GM12878 (cell line): ENCODE measurements around the gene RPUSD1. TPM values are rescaled to one million over a fixed set of nuclear protein-coding genes. Genes with fewer than 3 reads are reported as not detected.

Source experiments
- ATAC-seq: fragments of 200-7000 bp; cut with Tn5 transposase; 3 replicates; pipeline ENCODE4 v1.9.1; 2020; ENCODE audit warnings: mild to moderate bottlenecking, moderate library complexity
- BruUV-seq: library from RNA; stranded (reverse); fragments of 400-500 nt; replicated peaks from 2 replicates; lab custom pipeline; 2021; lab: Mats Ljungman, UMichigan
- CTCF ChIA-PET: fragments of 300-600 bp; sonication (Branson Sonifier 250); formaldehyde crosslinking; extraction: SDS; loops from one replicate; lab custom pipeline; 2021; ENCODE audit warnings: inconsistent platforms; lab: Yijun Ruan, JAX
- POLR2A ChIA-PET: fragments of 350-600 bp; formaldehyde crosslinking; extraction: SDS; loops from one replicate; lab custom pipeline; 2021; ENCODE audit warnings: inconsistent platforms; lab: Charles Lee
- RAD21 ChIA-PET: fragments of 300-600 bp; sonication (Branson Sonifier 250); formaldehyde crosslinking; loops from one replicate; lab custom pipeline; 2023; ENCODE audit warnings: antibody characterized with exemption; ENCODE audit not compliant: unreplicated experiment; lab: Charles Lee
- SMC1A ChIA-PET: fragments of 300-600 bp; sonication (Branson Sonifier 250); formaldehyde crosslinking; loops from one replicate; lab custom pipeline; 2023; ENCODE audit not compliant: unreplicated experiment, uncharacterized antibody; lab: Charles Lee
- DNase-seq: peaks from one replicate; pipeline ENCODE4 v3.0.0-alpha.2; 2011; ENCODE audit warnings: low read depth, low spot score
- FAIRE-seq: peaks from 3 replicates; lab custom pipeline; 2011; peaks lifted over from hg19 to GRCh38; lab: Jason Lieb, UNC
- H2AFZ ChIP-seq: 2 replicates; pipeline ENCODE4 v1.6.0; 2011; ENCODE audit warnings: low read depth, low read length, control low read depth; ENCODE audit not compliant: control insufficient read depth
- H3K27ac ChIP-seq: 2 replicates; pipeline ENCODE4 v1.5.1; 2011; ENCODE audit warnings: control low read depth; ENCODE audit not compliant: control insufficient read depth, insufficient read depth
- H3K27me3 ChIP-seq, 2 experiments: replicated peaks in 1 of 2; 2 replicates each; pipeline versions ENCODE4 v1.6.0 to v1.6.1; 2011; ENCODE audit warnings: low read length in 1 of 2; ENCODE audit not compliant: control insufficient read depth in 2 of 2, insufficient read depth in 2 of 2
- H3K36me3 ChIP-seq, 2 experiments: 2 replicates each; pipeline ENCODE4 v1.5.1; 2011; ENCODE audit warnings: low read length in 1 of 2; ENCODE audit not compliant: control insufficient read depth in 2 of 2, insufficient read depth in 2 of 2
- H3K4me1 ChIP-seq: 2 replicates; pipeline ENCODE4 v1.6.1; 2011; ENCODE audit warnings: mild to moderate bottlenecking, low read length, moderate library complexity, mixed read lengths; ENCODE audit not compliant: control insufficient read depth, insufficient read depth
- H3K4me2 ChIP-seq: 2 replicates; pipeline ENCODE4 v1.6.0; 2011; ENCODE audit warnings: control low read depth; ENCODE audit not compliant: control insufficient read depth, insufficient read depth
- H3K4me3 ChIP-seq: fragments of 200-600 bp; sonication (generic); 2 replicates; pipeline ENCODE4 v1.5.1; 2016
- H3K79me2 ChIP-seq: 2 replicates; pipeline ENCODE4 v1.6.0; 2011; ENCODE audit warnings: low read length; ENCODE audit not compliant: control insufficient read depth, insufficient read depth
- H3K9ac ChIP-seq: 2 replicates; pipeline ENCODE4 v1.8.0; 2011; ENCODE audit warnings: low read length, control low read depth, mixed read lengths; ENCODE audit not compliant: control insufficient read depth, insufficient read depth
- H3K9me3 ChIP-seq: replicated peaks from 3 replicates; pipeline ENCODE4 v1.5.1; 2011; ENCODE audit warnings: mild to moderate bottlenecking, low read length; ENCODE audit not compliant: control insufficient read depth, insufficient read depth
- H4K20me1 ChIP-seq: 2 replicates; pipeline ENCODE4 v1.6.0; 2011; ENCODE audit not compliant: control insufficient read depth, insufficient read depth
- ATF7 ChIP-seq: fragments of 450-650 bp; IDR thresholded peaks from 2 replicates; pipeline ENCODE4 v1.6.1; 2016; ENCODE audit warnings: low read depth, mild to moderate bottlenecking
- BACH1 ChIP-seq: fragments of 450-650 bp; IDR thresholded peaks from 2 replicates; pipeline ENCODE4 v1.6.1; 2017; ENCODE audit warnings: mild to moderate bottlenecking, borderline replicate concordance
- BCL11A ChIP-seq: IDR thresholded peaks from 2 replicates; pipeline ENCODE4 v1.6.1; 2011; ENCODE audit warnings: low read depth, low read length
- BHLHE40 ChIP-seq, 2 experiments: fragments of 450-650 bp in 1 of 2; IDR thresholded peaks; 2 replicates each; pipeline ENCODE4 v1.6.1; 2011 to 2017; ENCODE audit warnings: low read depth in 2 of 2, borderline replicate concordance in 1 of 2, improper control_type of control experiment in 1 of 2, low read length in 1 of 2, mild to moderate bottlenecking in 1 of 2
- CHD2 ChIP-seq: IDR thresholded peaks from 2 replicates; pipeline ENCODE4 v1.6.1; 2011; ENCODE audit warnings: low read depth, low read length, improper control_type of control experiment, borderline replicate concordance
- DPF2 ChIP-seq: fragments of 450-650 bp; IDR thresholded peaks from 2 replicates; pipeline ENCODE4 v1.6.1; 2017; ENCODE audit warnings: mild to moderate bottlenecking
- ESRRA ChIP-seq: IDR thresholded peaks from 2 replicates; pipeline ENCODE4 v1.6.1; 2012; ENCODE audit warnings: mild to moderate bottlenecking, low read length, improper control_type of control experiment
- ETV6 ChIP-seq, 2 experiments: fragments of 450-650 bp in 1 of 2; IDR thresholded peaks in 1 of 2; conservative IDR thresholded peaks in 1 of 2; 2 replicates each; pipeline ENCODE4 v1.6.1; 2014; ENCODE audit warnings: antibody characterized with exemption in 1 of 2, borderline replicate concordance in 1 of 2, low read depth in 1 of 2, mild to moderate bottlenecking in 1 of 2, moderate library complexity in 1 of 2
- EZH2 ChIP-seq: IDR thresholded peaks from 2 replicates; pipeline ENCODE4 v1.6.1; 2012; ENCODE audit warnings: low read depth, mild to moderate bottlenecking, control low read depth, inconsistent platforms, low read length, borderline replicate concordance; ENCODE audit not compliant: control insufficient read depth
- MTA2 ChIP-seq: fragments of 450-650 bp; IDR thresholded peaks from 2 replicates; pipeline ENCODE4 v1.6.1; 2016; ENCODE audit warnings: low read depth, mild to moderate bottlenecking, moderate library complexity
- NFXL1 ChIP-seq: fragments of 450-650 bp; IDR thresholded peaks from 2 replicates; pipeline ENCODE4 v1.6.1; 2017; ENCODE audit warnings: antibody characterized with exemption, mild to moderate bottlenecking, borderline replicate concordance
- SMAD1 ChIP-seq: fragments of 450-650 bp; IDR thresholded peaks from 2 replicates; pipeline ENCODE4 v1.6.1; 2018; ENCODE audit warnings: mild to moderate bottlenecking, low read depth; ENCODE audit not compliant: partially characterized antibody
- SRF ChIP-seq, 2 experiments: IDR thresholded peaks; 2 replicates each; pipeline ENCODE4 v1.6.1; 2011; ENCODE audit warnings: low read depth in 2 of 2, low read length in 2 of 2, mild to moderate bottlenecking in 1 of 2, moderate library complexity in 1 of 2
- SUZ12 ChIP-seq: fragments of 200-600 bp; sonication (generic); IDR thresholded peaks from one replicate; pipeline ENCODE4 v1.6.1; 2018; ENCODE audit warnings: antibody characterized with exemption, mild to moderate bottlenecking; ENCODE audit not compliant: unreplicated experiment
- TAF1 ChIP-seq: IDR thresholded peaks from 2 replicates; pipeline ENCODE4 v1.6.1; 2011; ENCODE audit warnings: mild to moderate bottlenecking, low read depth, low read length, borderline replicate concordance
- TCF3 ChIP-seq: IDR thresholded peaks from 2 replicates; pipeline ENCODE4 v1.6.1; 2012; ENCODE audit warnings: low read depth, mild to moderate bottlenecking, low read length, borderline replicate concordance; ENCODE audit not compliant: insufficient read depth
- YY1 ChIP-seq: IDR thresholded peaks from 2 replicates; pipeline ENCODE4 v1.6.1; 2011; ENCODE audit warnings: low read depth, mild to moderate bottlenecking, low read length
- WGBS: methylation state at CpG from one replicate; pipeline ENCODE4 v1.1.6; 2016; ENCODE audit warnings: low lambda C conversion rate; ENCODE audit not compliant: insufficient replicate concordance, insufficient coverage; ENCODE audit errors: missing lambda C conversion rate; 5-methylcytosine and 5-hydroxymethylcytosine counted together
- in situ Hi-C: fragments of 300-500 bp; cut with MboI; formaldehyde crosslinking; loops from 9 replicates; pipeline ENCODE4 v1.14.3; 2018; ENCODE audit warnings: mixed read lengths
- intact Hi-C: fragments of 100-400 bp; cut with micrococcal nuclease; formaldehyde crosslinking; loops from one replicate; pipeline ENCODE4 v1.14.2; 2022; ENCODE audit not compliant: unreplicated experiment
- polyA plus RNA-seq, 11 experiments: library from polyadenylated mRNA; depleted of rRNA in 4 of 11; unstranded in 6 of 11; stranded (reverse) in 5 of 11; fragments of >200 nt; fragmentation: Nextera tagmentation in 4 of 11; fragmentation: Illumina TruSeq in 1 of 11; extraction: Ambion mirVana in 4 of 11; extraction: Trizol in 1 of 11; gene quantifications; 1 replicate in 1 of 11; 2 replicates in 10 of 11; pipeline versions ENCODE4 v1.2.1 to v1.2.3, GENCODE V29; 2011 to 2016; ENCODE audit warnings: inconsistent platforms in 2 of 11, missing spikeins in 2 of 11, low read depth in 1 of 11
- total RNA-seq, 4 experiments: library from RNA; depleted of rRNA in 3 of 4; stranded (reverse); fragments of >200 nt in 3 of 4; fragmentation: Illumina TruSeq in 1 of 4; extraction: Trizol in 1 of 4; gene quantifications; 2 replicates each; pipeline versions ENCODE4 v1.2.1 to v1.2.3, GENCODE V29; 2013 to 2021
- TF ChIP-seq, protein P1 (sequence below): fragments of 450-650 bp; formaldehyde crosslinking; IDR thresholded peaks from 2 replicates; pipeline ENCODE4 v1.4.0; 2020; ENCODE audit warnings: mild to moderate bottlenecking, moderate library complexity
- TF ChIP-seq, protein P2 (sequence below): fragments of 450-650 bp; IDR thresholded peaks from 2 replicates; pipeline ENCODE4 v1.6.1; 2016; ENCODE audit warnings: mild to moderate bottlenecking

RPUSD1 gene
- total and polyA plus RNA-seq, 10 of the 15 experiments (the other 5 are each of a cell fraction or from before 2014, with no cell fraction given): 0.55 to 49.9 (median 21.1) TPM

DNA sequence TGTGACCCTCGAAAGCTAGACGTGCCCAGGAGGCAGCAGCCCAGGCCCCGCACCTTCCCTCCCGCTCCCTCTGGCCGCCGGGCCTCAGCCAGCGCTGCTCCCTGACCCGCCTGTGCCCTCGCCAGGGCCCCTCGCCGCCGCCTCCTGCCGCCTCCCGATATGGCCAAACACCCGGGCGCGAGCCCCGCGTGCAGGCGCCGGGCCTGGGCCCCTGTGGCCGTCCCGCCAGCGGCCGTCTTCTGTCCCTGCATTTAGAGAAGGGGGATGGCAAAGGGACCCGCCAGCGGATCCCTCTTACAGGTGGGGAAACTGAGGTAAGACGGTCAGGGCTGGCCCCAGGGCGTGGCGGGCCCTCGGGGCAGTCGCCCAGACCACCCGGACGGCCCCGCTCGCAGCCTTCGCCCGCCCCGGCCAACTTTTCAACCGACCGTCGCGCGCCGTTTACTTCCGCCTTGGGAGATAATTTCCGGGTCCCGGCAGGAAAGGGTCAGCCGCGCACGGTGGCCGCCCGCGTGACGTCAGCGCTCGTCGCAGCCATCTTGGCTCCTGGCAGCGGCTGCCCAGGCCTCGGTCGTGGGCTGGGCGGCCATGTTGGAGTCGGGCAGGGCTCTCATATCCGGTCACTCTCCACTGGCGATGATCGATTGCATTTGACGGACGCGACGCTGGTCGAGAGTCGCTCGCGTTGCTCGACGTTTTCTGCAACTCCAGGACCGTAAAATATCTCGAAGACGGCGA is 19.3 kb upstream of the RPUSD1 start:
- WGBS: under 1% methylated on average over 76 of the region's 80 CpGs
- no peaks in the 10 kb centered on the region for H3K36me3 ChIP-seq
- no peaks in the 10 kb centered on the region; the same call in 2 of the 3 replicates for H3K9me3 ChIP-seq
- ChIA-PET POLR2A (interaction anchor here (0.7 to 1.0 kb wide), 2 partner anchors 19 to 220 kb away, joined by 3 to 6 read pairs; partner anchors contain the start of genes CHTF18 and RPUSD1), CTCF (no interaction called here), RAD21 (no interaction called here), SMC1A (no interaction called here)
- no peaks in the 10 kb centered on the region for H3K27me3 ChIP-seq
- peak overlapping the region; percentile 68 for H3K9ac ChIP-seq
- FAIRE-seq: peak; percentile 83
- DNase-seq: peak; percentile 68
- in situ Hi-C loops: no loop called here
- peaks cover 6% of the 10 kb centered on the region for H3K79me2 ChIP-seq
- peak overlapping the region; percentile 95 for H2AFZ ChIP-seq
- H4K20me1 ChIP-seq: no peaks in the 10 kb centered on the region
- peak overlapping the region; percentile 89 for H3K4me2 ChIP-seq
- peak overlapping the region; percentile 84 for H3K4me3 ChIP-seq
- H3K27ac ChIP-seq: peak overlapping the region; percentile 82
- ATAC-seq: peak; percentile 99
- TSS peak; percentile 95 for BruUV-seq
- intact Hi-C loops: no loop called here
- H3K4me1 ChIP-seq: no peaks in the 10 kb centered on the region; the same call in 1 of the 2 replicates
- TF ChIP-seq ATF7 (peak; percentile 84), CHD2 (peak; percentile 63; the same call in 1 of the 2 replicates), DPF2 (peak; percentile 63), BCL11A (no peak), MTA2 (peak; percentile 21), TAF1 (peak; percentile 38; the same call in 1 of the 2 replicates), NFXL1 (peak; percentile 59; the same call in 1 of the 2 replicates), SMAD1 (no peak), SUZ12 (no peak), YY1 (peak; percentile 100), ETV6 (conservative IDR thresholded peaks at IDR 0.05 in 1 of 2, IDR thresholded peaks at IDR 0.05 in 1 of 2; ENCODE audit: borderline replicate concordance in 1 of 2, low read depth in 1 of 2) (0 out of 4 replicates have a peak, but pooled peaks of 1 of the 2 experiments have one; percentile 32), BHLHE40 (IDR thresholded peaks at IDR 0.05; ENCODE audit: borderline replicate concordance in 1 of 2, low read depth in 2 of 2, low read length in 1 of 2) (peak; percentile 41 to 75; a peak in 3 of 4 replicates), BACH1 (0 out of 2 replicates have a peak, but pooled peaks have one; percentile 2), EZH2 (no peak), SRF (IDR thresholded peaks at IDR 0.05; ENCODE audit: low read depth in 2 of 2, low read length in 2 of 2) (no peak), TCF3 (no peak), ESRRA (peak; percentile 84)
- TF ChIP-seq, protein P1, sequence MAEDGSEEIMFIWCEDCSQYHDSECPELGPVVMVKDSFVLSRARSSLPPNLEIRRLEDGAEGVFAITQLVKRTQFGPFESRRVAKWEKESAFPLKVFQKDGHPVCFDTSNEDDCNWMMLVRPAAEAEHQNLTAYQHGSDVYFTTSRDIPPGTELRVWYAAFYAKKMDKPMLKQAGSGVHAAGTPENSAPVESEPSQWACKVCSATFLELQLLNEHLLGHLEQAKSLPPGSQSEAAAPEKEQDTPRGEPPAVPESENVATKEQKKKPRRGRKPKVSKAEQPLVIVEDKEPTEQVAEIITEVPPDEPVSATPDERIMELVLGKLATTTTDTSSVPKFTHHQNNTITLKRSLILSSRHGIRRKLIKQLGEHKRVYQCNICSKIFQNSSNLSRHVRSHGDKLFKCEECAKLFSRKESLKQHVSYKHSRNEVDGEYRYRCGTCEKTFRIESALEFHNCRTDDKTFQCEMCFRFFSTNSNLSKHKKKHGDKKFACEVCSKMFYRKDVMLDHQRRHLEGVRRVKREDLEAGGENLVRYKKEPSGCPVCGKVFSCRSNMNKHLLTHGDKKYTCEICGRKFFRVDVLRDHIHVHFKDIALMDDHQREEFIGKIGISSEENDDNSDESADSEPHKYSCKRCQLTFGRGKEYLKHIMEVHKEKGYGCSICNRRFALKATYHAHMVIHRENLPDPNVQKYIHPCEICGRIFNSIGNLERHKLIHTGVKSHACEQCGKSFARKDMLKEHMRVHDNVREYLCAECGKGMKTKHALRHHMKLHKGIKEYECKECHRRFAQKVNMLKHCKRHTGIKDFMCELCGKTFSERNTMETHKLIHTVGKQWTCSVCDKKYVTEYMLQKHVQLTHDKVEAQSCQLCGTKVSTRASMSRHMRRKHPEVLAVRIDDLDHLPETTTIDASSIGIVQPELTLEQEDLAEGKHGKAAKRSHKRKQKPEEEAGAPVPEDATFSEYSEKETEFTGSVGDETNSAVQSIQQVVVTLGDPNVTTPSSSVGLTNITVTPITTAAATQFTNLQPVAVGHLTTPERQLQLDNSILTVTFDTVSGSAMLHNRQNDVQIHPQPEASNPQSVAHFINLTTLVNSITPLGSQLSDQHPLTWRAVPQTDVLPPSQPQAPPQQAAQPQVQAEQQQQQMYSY (CRISPR knock-in tag): no peak
- TF ChIP-seq, protein P2, sequence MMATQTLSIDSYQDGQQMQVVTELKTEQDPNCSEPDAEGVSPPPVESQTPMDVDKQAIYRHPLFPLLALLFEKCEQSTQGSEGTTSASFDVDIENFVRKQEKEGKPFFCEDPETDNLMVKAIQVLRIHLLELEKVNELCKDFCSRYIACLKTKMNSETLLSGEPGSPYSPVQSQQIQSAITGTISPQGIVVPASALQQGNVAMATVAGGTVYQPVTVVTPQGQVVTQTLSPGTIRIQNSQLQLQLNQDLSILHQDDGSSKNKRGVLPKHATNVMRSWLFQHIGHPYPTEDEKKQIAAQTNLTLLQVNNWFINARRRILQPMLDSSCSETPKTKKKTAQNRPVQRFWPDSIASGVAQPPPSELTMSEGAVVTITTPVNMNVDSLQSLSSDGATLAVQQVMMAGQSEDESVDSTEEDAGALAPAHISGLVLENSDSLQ: peak; percentile 92
